ENCODE data around the gene GORAB. TPM values are rescaled to one million over a fixed set of nuclear protein-coding genes. Genes with fewer than 3 reads are reported as not detected.
A peak's percentile ranks its signal among the peaks of the same experiment; 100 is the strongest.

GORAB gene
- polyA plus RNA-seq, 1 donor (not counting 4 experiments of a cell fraction or from before 2014, with no cell fraction given) = 12.0 TPM

- Histone ChIP-seq H3K9ac (ENCODE audit: control insufficient read depth, extremely low read depth, insufficient read depth, low read length) (no peak overlapping the region), H2AFZ (ENCODE audit: control insufficient read depth, low read length) (no peak overlapping the region), H3K79me2 (ENCODE audit: control insufficient read depth, insufficient read depth, low read length) (no peaks in the 10 kb centered on the region), H3K27ac (ENCODE audit: control insufficient read depth, insufficient read depth, low read length) (no peak overlapping the region), H3K27me3 (ENCODE audit: control insufficient read depth, extremely low read depth, insufficient read depth, low read length) (no peaks in the 10 kb centered on the region), H4K20me1 (ENCODE audit: control insufficient read depth, extremely low read depth, insufficient read depth, low read length) (no peaks in the 10 kb centered on the region), H3K9me3 (ENCODE audit: control insufficient read depth, low read depth, low read length) (no peaks in the 10 kb centered on the region), H3K9me1 (ENCODE audit: control insufficient read depth, extremely low read depth, insufficient read depth, low read length) (no peaks in the 10 kb centered on the region), H3K4me2 (ENCODE audit: control insufficient read depth, extremely low read depth, insufficient read depth, low read depth, low read length) (no peak overlapping the region), H3K4me3 (ENCODE audit: control insufficient read depth in 2 of 3, extremely low read depth in 1 of 3, insufficient read depth in 2 of 3, low read depth in 1 of 3, low read length in 3 of 3) (no peak overlapping the region), H3K4me1 (ENCODE audit: control insufficient read depth, extremely low read depth, insufficient read depth, low read length) (peaks cover 16% of the 10 kb centered on the region), H3K36me3 (ENCODE audit: control insufficient read depth in 2 of 2, extremely low read depth in 1 of 2, insufficient read depth in 2 of 2, low read length in 2 of 2) (no peaks in the 10 kb centered on the region)
- FAIRE-seq (no peak), DNase-seq (ENCODE audit: low read depth, low spot score) (no peak)
- no peak for TF ChIP-seq EZH2 (IDR thresholded peaks at IDR 0.05; ENCODE audit: low read length)
- TF ChIP-seq, protein P1, sequence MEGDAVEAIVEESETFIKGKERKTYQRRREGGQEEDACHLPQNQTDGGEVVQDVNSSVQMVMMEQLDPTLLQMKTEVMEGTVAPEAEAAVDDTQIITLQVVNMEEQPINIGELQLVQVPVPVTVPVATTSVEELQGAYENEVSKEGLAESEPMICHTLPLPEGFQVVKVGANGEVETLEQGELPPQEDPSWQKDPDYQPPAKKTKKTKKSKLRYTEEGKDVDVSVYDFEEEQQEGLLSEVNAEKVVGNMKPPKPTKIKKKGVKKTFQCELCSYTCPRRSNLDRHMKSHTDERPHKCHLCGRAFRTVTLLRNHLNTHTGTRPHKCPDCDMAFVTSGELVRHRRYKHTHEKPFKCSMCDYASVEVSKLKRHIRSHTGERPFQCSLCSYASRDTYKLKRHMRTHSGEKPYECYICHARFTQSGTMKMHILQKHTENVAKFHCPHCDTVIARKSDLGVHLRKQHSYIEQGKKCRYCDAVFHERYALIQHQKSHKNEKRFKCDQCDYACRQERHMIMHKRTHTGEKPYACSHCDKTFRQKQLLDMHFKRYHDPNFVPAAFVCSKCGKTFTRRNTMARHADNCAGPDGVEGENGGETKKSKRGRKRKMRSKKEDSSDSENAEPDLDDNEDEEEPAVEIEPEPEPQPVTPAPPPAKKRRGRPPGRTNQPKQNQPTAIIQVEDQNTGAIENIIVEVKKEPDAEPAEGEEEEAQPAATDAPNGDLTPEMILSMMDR (optimal IDR thresholded peaks at IDR 0.05 in 1 of 3, IDR thresholded peaks at IDR 0.05 in 1 of 3, conservative IDR thresholded peaks at IDR 0.05 in 1 of 3; ENCODE audit: extremely low read depth in 1 of 3, insufficient read depth in 2 of 3, low read length in 3 of 3) = no peak
- dilution Hi-C loops (cut with MboI; ENCODE audit: extremely low pct_ligation_motif_present, low sequenced_read_pairs) = no loop called here
Measured at GRCh38 chr1:170567214-170567613, 35.2 kb downstream of the GORAB start.

GRCh38 chr1:170568197-170568596, 36.2 kb downstream of the GORAB start:
- H3K9ac ChIP-seq (ENCODE audit: control insufficient read depth, extremely low read depth, insufficient read depth, low read length) = no peak overlapping the region
- H3K4me1 ChIP-seq (ENCODE audit: control insufficient read depth, extremely low read depth, insufficient read depth, low read length) = peaks cover 6% of the 10 kb centered on the region
- no peaks in the 10 kb centered on the region for H3K36me3 ChIP-seq (ENCODE audit: control insufficient read depth in 2 of 2, extremely low read depth in 1 of 2, insufficient read depth in 2 of 2, low read length in 2 of 2)
- H3K4me3 ChIP-seq (ENCODE audit: control insufficient read depth in 2 of 3, extremely low read depth in 1 of 3, insufficient read depth in 2 of 3, low read depth in 1 of 3, low read length in 3 of 3) = no peak overlapping the region
- TF ChIP-seq, protein P1 (optimal IDR thresholded peaks at IDR 0.05 in 1 of 3, IDR thresholded peaks at IDR 0.05 in 1 of 3, conservative IDR thresholded peaks at IDR 0.05 in 1 of 3; ENCODE audit: extremely low read depth in 1 of 3, insufficient read depth in 2 of 3, low read length in 3 of 3) = peak in 1 of 3 experiments; percentile 12
- no peak for TF ChIP-seq EZH2 (IDR thresholded peaks at IDR 0.05; ENCODE audit: low read length)
- H2AFZ ChIP-seq (ENCODE audit: control insufficient read depth, low read length) = no peak overlapping the region
- no peaks in the 10 kb centered on the region for H3K79me2 ChIP-seq (ENCODE audit: control insufficient read depth, insufficient read depth, low read length)
- H4K20me1 ChIP-seq (ENCODE audit: control insufficient read depth, extremely low read depth, insufficient read depth, low read length) = no peaks in the 10 kb centered on the region
- no peak overlapping the region for H3K27ac ChIP-seq (ENCODE audit: control insufficient read depth, insufficient read depth, low read length)
- no peaks in the 10 kb centered on the region for H3K27me3 ChIP-seq (ENCODE audit: control insufficient read depth, extremely low read depth, insufficient read depth, low read length)
- dilution Hi-C loops (cut with MboI; ENCODE audit: extremely low pct_ligation_motif_present, low sequenced_read_pairs) = no loop called here
- FAIRE-seq (no peak), DNase-seq (ENCODE audit: low read depth, low spot score) (no peak)
- H3K4me2 ChIP-seq (ENCODE audit: control insufficient read depth, extremely low read depth, insufficient read depth, low read depth, low read length) = no peak overlapping the region
- no peaks in the 10 kb centered on the region for H3K9me3 ChIP-seq (ENCODE audit: control insufficient read depth, low read depth, low read length)
- H3K9me1 ChIP-seq (ENCODE audit: control insufficient read depth, extremely low read depth, insufficient read depth, low read length) = no peaks in the 10 kb centered on the region

All from keratinocyte (primary cell).